Stomach (tissue), 19 donors: ENCODE data around the gene HAUS1. TPM values are rescaled to one million over a fixed set of nuclear protein-coding genes. Genes with fewer than 3 reads are reported as not detected.
A peak's percentile ranks its signal among the peaks of the same experiment; 100 is the strongest.

ENCODE experiments used
- DNase-seq, 2 donors: peaks; one replicate each; pipeline versions ENCODE4 v3.0.0 to v3.0.0-alpha.2; 2013 to 2019
- H3K27ac ChIP-seq, 5 donors: fragments of 200-600 bp in 4 of 5; sonication (generic) in 4 of 5; one replicate each; pipeline ENCODE4 v1.5.1; 2013 to 2019; ENCODE audit warnings: mild to moderate bottlenecking in 1 of 5, moderate library complexity in 1 of 5
- H3K27me3 ChIP-seq, 3 donors: fragments of 200-600 bp; sonication (generic); one replicate each; pipeline ENCODE4 v1.5.1; 2017 to 2019; ENCODE audit warnings: mixed run types in 1 of 3
- H3K36me3 ChIP-seq, 4 donors: fragments of 200-600 bp; sonication (generic); 1 replicate in 3 of 4; 2 replicates in 1 of 4; pipeline ENCODE4 v1.5.1; 2016 to 2019
- H3K4me1 ChIP-seq, 4 donors: fragments of 200-600 bp; sonication (generic); one replicate each; pipeline ENCODE4 v1.5.1; 2016 to 2019
- H3K4me3 ChIP-seq, 4 donors: fragments of 200-600 bp; sonication (generic) in 3 of 4; one replicate each; pipeline ENCODE4 v1.5.1; 2016 to 2019; ENCODE audit warnings: mild to moderate bottlenecking in 1 of 4
- H3K9me3 ChIP-seq, 4 donors: fragments of 200-600 bp; sonication (generic); one replicate each; pipeline ENCODE4 v1.5.1; 2016 to 2019
- CTCF ChIP-seq, 7 experiments: fragments of 450-650 bp in 4 of 7; fragments of 200-600 bp in 3 of 7; sonication (generic) in 3 of 7; IDR thresholded peaks; one replicate each; pipeline ENCODE4 v1.5.1; 2016 to 2019; ENCODE audit warnings: antibody characterized with exemption in 7 of 7, control low read depth in 2 of 7, mild to moderate bottlenecking in 1 of 7
- EP300 ChIP-seq: sonication (generic); formaldehyde crosslinking; IDR thresholded peaks from one replicate; pipeline ENCODE4 v1.6.1; 2017; ENCODE audit warnings: antibody characterized with exemption
- POLR2A ChIP-seq, 4 donors: fragments of 450-650 bp; IDR thresholded peaks; one replicate each; pipeline ENCODE4 v1.6.1; 2016; ENCODE audit warnings: antibody characterized with exemption in 4 of 4, control low read depth in 2 of 4, mild to moderate bottlenecking in 1 of 4, moderate library complexity in 1 of 4
- POLR2AphosphoS5 ChIP-seq, 3 donors: sonication (generic); formaldehyde crosslinking; IDR thresholded peaks; one replicate each; pipeline ENCODE4 v1.6.1; 2016; ENCODE audit warnings: antibody characterized with exemption in 3 of 3
- WGBS, 5 donors: extraction: QIAGEN DNeasy Blood & Tissue Kit in 3 of 5; methylation state at CpG; one replicate each; pipeline versions ENCODE4 v1.1.5 to v1.1.7; 2013 to 2018; 5-methylcytosine and 5-hydroxymethylcytosine counted together
- intact Hi-C: fragments of 100-400 bp; cut with DNase I; formaldehyde crosslinking; loops from one replicate; pipeline ENCODE4 v1.15.1; 2023; ENCODE audit warnings: low total_unique reads
- long read RNA-seq, 10 donors: transcript quantifications; one replicate each; lab custom pipeline, GENCODE V29; 2026
- polyA plus RNA-seq, 3 donors: library from polyadenylated mRNA; stranded (reverse); fragments of 200-250 nt; gene quantifications; one replicate each; pipeline ENCODE4 v1.2.3, GENCODE V29; 2013
- total RNA-seq, 5 donors: library from RNA; depleted of rRNA; stranded (reverse); fragments of >200 nt; gene quantifications; one replicate each; pipeline versions ENCODE4 v1.1.0 to v1.2.3, GENCODE V29; 2014 to 2016
- donor health status: healthy with polysubstance abuse.
- donor health status: Bipolar disorder and iron deficiency.
- donor health status: healthy.

HAUS1 gene, protein sequence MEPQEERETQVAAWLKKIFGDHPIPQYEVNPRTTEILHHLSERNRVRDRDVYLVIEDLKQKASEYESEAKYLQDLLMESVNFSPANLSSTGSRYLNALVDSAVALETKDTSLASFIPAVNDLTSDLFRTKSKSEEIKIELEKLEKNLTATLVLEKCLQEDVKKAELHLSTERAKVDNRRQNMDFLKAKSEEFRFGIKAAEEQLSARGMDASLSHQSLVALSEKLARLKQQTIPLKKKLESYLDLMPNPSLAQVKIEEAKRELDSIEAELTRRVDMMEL
- 10 to 100 TPM in 2 of 5 donors, 1 to 10 TPM in 2, not detected in 1; 2.2 to 32.3 (median 16.7) TPM for total RNA-seq
- 10 to 100 TPM; 23.5 to 32.1 (median 28.6) TPM for polyA plus RNA-seq
- long read RNA-seq, donor 1, partial matches to known transcripts, result 0 of 5 reads
- long read RNA-seq, donor 1, other reads (novel, unspliced or antisense), result 0 of 5 reads
- long read RNA-seq, donor 2, partial matches to known transcripts, result 0 of 5 reads
- long read RNA-seq, donor 2, other reads (novel, unspliced or antisense), result 0 of 5 reads
- long read RNA-seq, donor 3, transcript HAUS1-201 (9 exons, 1,125 nt), result major isoform, 5 of 5 reads
- long read RNA-seq, donor 3, partial matches to known transcripts, result 0 of 5 reads
- long read RNA-seq, donor 3, other reads (novel, unspliced or antisense), result 0 of 5 reads
- long read RNA-seq, donor 4, result 0 reads
- long read RNA-seq, donor 5, partial matches to known transcripts, result 0 of 5 reads
- long read RNA-seq, donor 5, other reads (novel, unspliced or antisense), result 0 of 5 reads
- long read RNA-seq, donor 6, transcript HAUS1-201 (9 exons, 1,125 nt), result major isoform, 17 of 17 reads
- long read RNA-seq, donor 6, partial matches to known transcripts, result 0 of 17 reads
- long read RNA-seq, donor 6, other reads (novel, unspliced or antisense), result 0 of 17 reads
- long read RNA-seq, donor 7, transcript HAUS1-201 (9 exons, 1,125 nt), result major isoform, 17 of 19 reads
- long read RNA-seq, donor 7, partial matches to known transcripts, result 0 of 19 reads
- long read RNA-seq, donor 7, other reads (novel, unspliced or antisense), result 0 of 19 reads
- long read RNA-seq, donor 8, transcript HAUS1-201 (9 exons, 1,125 nt), result major isoform, 7 of 8 reads
- long read RNA-seq, donor 8, partial matches to known transcripts, result 0 of 8 reads
- long read RNA-seq, donor 8, other reads (novel, unspliced or antisense), result 0 of 8 reads
- long read RNA-seq, donor 9, transcript HAUS1-201 (9 exons, 1,125 nt), result major isoform, 5 of 6 reads
- long read RNA-seq, donor 9, partial matches to known transcripts, result 0 of 6 reads
- long read RNA-seq, donor 9, other reads (novel, unspliced or antisense), result 0 of 6 reads
- long read RNA-seq, donor 10, partial matches to known transcripts, result 0 of 2 reads
- long read RNA-seq, donor 10, other reads (novel, unspliced or antisense), result 0 of 2 reads

- DNase-seq, result peak; percentile 94 to 96
- peaks cover 5 to 20% (median 13%) of the 10 kb centered on the region in 4 donors for H3K4me1 ChIP-seq
- WGBS, 5 donors, result 0 to 1% (median 1%) methylated on average over 48 to 57 of the region's 57 CpGs
- H3K27ac ChIP-seq, result peak within 1 kb of the TSS; percentile 83 to 88 (median 86)
- peak; percentile 48 to 67 (median 54) for TF ChIP-seq POLR2AphosphoS5 (IDR thresholded peaks at IDR 0.05)
- no peak for TF ChIP-seq CTCF (IDR thresholded peaks at IDR 0.05)
- TF ChIP-seq EP300, result no peak
- TF ChIP-seq POLR2A (IDR thresholded peaks at IDR 0.05), result no peak
- H3K4me3 ChIP-seq, result peak within 1 kb of the TSS; percentile 73 to 91 (median 86)
- peaks cover 0 to 31% (median 15%) of the 10 kb centered on the region in 4 donors for H3K36me3 ChIP-seq
- H3K9me3 ChIP-seq, result no peaks in the 10 kb centered on the region
- intact Hi-C loops, result no loop called here
- no peaks in the 10 kb centered on the region for H3K27me3 ChIP-seq
These were observed at the start of gene HAUS1 for GRCh38 chr18:46104128-46104911. Gene HAUS1, plus strand, starts transcription at chr18:46104385. Its CDS starts 27 bp downstream, at chr18:46104412.

GRCh38 chr18:46054956-46055837 is 49.0 kb upstream of the HAUS1 start:
- Histone ChIP-seq H3K4me1 (peaks cover 10 to 39% (median 21%) of the 10 kb centered on the region in 4 donors), H3K9me3 (no peaks in the 10 kb centered on the region), H3K36me3 (no peaks in the 10 kb centered on the region), H3K4me3 (no peak overlapping the region), H3K27me3 (no peaks in the 10 kb centered on the region), H3K27ac (peak overlapping the region in 1 of 5 donors; percentile 29)
- WGBS, 5 donors, result 70 to 83% (median 78%) methylated on average over 6 of the region's 6 CpGs
- DNase-seq, result no peak
- no peak for TF ChIP-seq EP300
- no peak for TF ChIP-seq POLR2A (IDR thresholded peaks at IDR 0.05)
- TF ChIP-seq POLR2AphosphoS5 (IDR thresholded peaks at IDR 0.05), result no peak
- no peak for TF ChIP-seq CTCF (IDR thresholded peaks at IDR 0.05)
- intact Hi-C loops, result no loop called here

GRCh38 chr18:46055838-46056230 is 48.4 kb upstream of the HAUS1 start:
- no peaks in the 10 kb centered on the region for H3K9me3 ChIP-seq
- no peak overlapping the region for H3K27ac ChIP-seq
- no peak for TF ChIP-seq POLR2A (IDR thresholded peaks at IDR 0.05)
- no peak for TF ChIP-seq EP300
- no peak for TF ChIP-seq CTCF (IDR thresholded peaks at IDR 0.05)
- no peak for TF ChIP-seq POLR2AphosphoS5 (IDR thresholded peaks at IDR 0.05)
- no peaks in the 10 kb centered on the region for H3K27me3 ChIP-seq
- intact Hi-C loops, result no loop called here
- 63 to 76% (median 70%) methylated on average over 4 of the region's 4 CpGs for WGBS, 5 donors
- no peaks in the 10 kb centered on the region for H3K36me3 ChIP-seq
- no peak overlapping the region for H3K4me3 ChIP-seq
- H3K4me1 ChIP-seq, result peaks cover 10 to 45% (median 21%) of the 10 kb centered on the region in 4 donors
- DNase-seq, result no peak
